HG03045 (cell line): ENCODE results near the gene TMX1.

Experiments
- ATAC-seq: cut with Tn5 transposase; IDR thresholded peaks from one replicate; pipeline ENCODE4 v1.9.1; 2021; ENCODE audit warnings: mild to moderate bottlenecking, moderate library complexity; ENCODE audit not compliant: unreplicated experiment

TMX1 gene

DNA sequence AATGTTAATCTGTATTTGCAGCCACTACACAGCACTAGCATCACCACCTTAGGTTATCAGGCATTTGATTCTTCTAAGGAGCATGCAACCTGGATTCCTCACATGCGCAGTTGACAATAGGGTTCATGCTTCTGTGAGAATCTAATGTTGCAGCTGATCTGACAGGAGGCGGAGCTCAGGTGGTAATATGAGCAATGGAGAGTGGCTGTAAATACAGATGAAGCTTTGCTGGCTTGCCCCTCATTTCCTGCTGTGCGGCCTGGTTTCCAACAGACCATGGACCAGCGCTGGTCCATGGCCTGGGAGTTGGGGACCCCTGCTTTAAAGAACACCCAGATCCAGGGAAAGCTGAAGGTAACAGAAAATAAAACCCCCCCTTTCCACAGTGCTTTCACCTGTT, 51.0 kb downstream of the TMX1 start:
- ATAC-seq = no peak

DNA sequence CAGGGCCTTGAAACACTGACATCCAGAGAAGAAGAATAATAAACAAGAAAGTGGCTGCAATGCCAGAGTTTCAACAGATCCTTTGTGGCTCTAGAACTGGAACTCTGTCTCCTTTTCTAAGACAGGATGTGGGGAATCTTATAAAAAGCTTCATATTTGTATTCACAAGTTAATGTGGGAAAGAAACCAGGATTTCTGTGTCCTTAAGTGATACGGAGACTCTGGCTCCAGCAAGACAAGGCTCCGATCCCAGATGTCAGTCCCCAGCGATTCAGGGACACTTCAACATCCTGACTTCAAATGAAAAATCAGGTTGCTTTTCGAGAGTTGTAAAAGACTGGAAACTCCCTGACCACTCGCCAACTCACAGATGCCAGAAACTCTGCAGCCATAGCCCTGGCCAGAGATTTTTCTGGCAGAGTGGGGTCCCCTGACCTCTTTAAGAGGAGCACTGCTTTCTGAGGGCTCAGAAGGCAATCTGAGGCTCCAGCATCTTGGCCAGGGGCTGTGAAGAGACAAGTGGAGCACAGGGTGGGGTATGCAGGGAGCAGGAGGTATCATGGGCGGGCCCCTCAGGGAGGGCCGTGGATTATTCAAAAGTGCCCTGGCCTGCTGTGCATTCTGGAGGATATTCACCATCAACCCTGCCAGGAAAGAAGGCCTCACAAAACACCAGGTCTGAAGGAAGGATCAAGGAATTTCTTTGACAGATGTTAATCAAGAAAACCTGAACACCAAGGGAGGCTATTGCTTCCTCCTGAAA, 53.3 kb downstream of the TMX1 start:
- no peak for ATAC-seq

DNA sequence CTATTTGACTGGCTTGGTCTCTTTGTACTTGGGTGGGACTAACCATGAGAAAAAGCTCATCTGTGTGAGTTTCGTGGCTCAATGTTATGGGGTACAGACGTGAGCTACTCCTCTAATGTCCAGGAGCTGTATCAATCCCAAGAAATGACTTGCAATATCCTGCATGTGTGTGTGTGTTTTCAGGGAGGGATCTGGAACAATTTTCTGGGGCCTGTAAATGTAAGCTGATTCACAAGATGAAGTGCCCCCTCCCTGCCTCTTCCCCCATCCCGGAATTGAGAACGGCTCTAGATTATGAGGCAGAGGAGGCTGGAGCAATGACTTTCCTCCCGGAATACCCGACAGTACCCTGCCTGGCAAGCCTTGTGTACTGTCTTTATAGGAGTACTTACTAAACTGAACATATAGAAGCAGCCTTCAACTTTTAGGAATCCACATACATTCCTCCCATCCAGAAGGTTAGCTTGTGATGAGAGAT, 53.9 kb downstream of the TMX1 start:
- ATAC-seq = no peak

DNA sequence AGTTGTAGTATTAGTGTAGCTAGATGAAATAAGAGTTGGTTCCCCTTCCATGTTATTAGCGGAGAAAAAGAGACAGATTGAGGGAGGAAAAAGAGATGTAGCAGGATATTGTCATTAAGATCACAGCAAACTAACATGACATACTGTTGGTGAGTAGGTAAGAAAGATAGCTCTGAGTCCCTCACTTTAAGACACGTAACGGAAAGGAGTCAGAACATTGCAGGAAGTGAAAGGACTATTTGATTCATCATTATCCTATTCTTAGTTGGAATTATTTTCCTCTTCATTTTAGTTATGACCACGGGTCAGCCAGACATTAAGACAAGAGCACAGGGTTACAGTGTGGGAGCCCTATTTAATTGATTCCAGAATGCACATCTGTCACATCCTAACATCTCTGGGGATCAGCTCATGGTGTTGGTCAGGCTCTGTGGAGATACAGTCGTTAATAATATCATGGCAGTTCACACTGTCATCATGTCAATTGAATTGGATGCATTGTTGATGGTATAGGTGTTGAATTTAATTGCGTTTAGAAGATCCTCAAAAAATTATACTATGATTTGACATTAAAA, 55.0 kb downstream of the TMX1 start:
- no peak for ATAC-seq

DNA sequence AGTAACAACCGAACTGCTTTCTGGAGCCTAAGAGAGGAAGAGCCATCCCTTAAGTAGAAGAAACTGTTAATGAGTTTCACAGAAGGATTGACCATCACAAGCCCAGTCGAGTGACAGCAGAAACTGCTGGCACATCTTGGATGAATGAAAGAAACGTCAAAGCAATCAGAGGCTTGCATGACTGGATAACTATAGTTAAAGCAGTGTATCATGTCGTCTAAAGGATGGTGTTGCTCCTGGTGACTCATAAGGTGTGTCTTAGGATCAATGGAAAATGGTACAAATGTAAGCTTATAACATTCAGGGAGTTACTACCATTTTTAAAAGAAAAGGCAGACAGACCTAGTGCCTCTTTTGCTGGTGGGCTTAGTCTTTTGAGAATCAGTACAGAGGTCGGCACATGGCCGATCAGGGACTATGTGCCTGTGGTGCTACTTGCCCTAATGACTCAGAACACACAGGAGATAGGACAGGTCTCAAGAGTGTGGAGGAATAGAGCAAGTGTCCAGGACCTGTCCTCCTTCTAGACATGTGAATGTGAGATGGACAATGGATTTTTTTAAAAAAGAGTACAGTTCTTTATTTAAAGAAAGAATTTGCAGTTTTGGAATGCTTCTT, 55.7 kb downstream of the TMX1 start:
- no peak for ATAC-seq

DNA sequence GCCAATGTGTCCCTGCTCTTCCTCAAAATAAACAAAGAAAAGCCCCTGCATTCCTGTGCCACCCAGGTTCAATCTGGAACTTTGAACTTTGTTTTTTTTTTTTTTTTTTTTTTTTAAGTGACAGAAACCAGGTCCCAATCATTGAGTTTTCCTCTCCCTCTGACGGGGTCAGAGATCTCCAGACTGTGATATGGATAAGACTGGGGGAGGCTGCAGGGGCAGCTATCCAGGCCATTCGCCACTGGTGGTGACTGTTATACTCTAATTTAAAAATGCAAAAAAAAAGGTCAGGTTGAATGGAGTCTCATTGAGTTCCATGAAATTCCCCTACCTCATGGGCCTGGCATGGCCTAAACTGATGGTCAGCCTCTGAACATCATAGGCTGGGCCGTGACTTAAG, 57.0 kb downstream of the TMX1 start:
- no peak for ATAC-seq

DNA sequence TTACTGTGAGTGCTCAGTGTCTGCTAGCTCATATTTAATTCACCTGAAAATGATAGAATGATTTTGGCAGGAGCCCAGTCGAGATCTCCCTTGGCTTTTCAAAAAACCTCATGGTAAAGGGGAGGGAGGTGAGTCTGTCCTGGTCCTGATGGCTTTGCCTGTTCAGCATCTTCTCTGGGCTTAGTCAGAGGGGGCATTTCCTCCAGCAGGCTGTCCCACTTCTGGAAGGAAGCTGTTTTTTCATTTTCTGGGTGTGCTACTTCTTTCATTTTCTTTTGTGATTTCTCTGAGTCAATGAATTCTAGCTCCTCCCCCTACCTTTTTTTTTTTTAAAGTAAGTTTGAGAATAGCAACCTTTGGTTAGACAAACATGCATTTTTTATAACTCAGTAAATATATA, 58.8 kb downstream of the TMX1 start:
- no peak for ATAC-seq

DNA sequence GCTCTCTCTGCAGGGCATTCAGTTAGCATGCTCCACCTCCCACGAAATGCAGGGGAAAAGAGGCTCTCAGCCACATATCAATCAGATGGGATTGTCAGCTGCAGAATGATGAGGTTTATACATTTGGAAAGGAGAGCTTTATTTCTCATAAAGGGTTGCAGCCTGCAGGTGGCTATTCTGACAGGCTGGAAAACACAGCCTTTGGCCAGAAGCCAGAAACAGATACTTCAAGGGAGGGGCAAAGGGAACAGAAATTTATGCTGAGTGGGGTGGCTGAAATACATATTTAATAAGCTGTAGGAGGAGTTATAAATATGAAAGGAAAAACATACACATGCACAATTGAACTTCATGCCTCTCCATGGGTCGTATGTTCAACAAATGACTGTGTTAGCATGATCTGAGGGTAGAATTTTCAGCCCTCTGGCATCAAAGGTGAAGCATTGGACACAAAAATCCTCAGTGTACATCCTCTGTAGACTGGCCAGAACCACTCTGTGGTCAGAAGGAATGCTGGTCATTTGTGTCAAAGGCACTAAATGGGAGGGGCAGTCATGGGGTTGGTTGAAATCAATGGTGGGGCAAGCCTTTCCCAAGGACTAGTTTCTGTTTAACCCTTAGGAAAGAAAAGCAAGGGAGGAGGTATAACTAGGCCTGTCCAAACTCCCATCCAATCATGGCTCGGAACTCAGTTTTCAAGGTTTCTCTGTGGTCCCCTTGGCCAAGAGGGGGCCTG, 62.4 kb downstream of the TMX1 start:
- ATAC-seq = no peak

DNA sequence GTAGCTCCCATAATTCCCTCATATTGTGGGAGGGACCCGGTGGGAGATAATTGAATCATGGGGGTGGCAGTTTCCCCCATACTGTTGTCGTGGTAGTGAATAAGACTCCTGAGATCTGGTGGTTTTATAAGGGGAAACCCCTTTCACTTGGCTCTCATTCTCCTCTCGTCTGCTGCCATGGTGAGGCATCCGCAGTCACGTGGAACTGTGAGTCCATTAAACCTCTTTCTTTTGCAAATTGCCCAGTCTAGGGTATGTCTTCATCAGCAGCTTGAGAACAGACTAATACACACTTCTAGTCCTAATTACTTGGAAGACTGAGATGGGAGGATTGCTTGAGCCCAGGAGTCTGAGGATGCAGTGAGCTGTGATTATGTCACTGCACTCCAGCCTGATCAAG, 64.4 kb downstream of the TMX1 start:
- no peak for ATAC-seq

DNA sequence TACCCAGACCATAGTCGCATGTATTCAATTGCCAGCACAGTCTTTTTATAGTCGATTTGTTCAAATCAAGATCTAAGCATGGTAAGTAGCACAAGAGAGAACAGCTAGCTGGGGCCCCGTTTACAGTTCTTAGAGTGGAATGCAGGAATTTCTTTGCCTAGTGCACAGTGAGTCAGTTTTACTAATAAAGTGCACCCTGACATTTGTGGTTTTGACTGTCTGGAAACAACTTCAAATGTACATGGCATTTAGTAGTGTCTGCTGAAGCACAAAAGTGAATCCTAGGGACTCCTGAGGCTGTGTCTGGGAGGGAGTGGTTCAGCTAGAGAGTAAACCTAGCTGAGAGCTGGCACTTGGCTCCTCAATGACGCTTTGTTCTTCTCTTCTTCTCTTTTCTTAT, 64.9 kb downstream of the TMX1 start:
- no peak for ATAC-seq

DNA sequence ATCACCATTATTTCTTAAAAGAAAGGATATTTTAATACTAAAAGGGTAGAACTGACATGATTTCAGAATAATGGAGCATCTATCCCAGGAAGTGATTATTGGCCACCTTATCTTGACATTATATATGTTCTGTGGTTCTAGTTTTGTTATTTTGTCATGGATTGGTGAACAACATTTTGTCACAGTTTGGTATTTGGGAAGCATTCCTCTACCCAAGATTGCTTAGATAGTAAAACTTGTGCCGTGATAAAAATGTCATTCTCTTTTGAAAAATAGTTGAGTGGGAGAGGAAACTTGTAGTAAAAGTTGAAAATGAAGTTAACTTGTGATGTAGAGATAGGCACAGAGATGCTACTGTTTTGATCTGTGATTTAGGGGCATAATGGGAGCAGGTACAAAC, 65.7 kb downstream of the TMX1 start:
- ATAC-seq = no peak
